Activated CD8-positive, alpha-beta T cell treated with anti-CD3 and anti-CD28 coated beads, Interleukin-2, amount 10 ng/mL, durations not matched to agents 7 days and 5 days (primary cell): Measurements from ENCODE around the gene CDH13. TPM values are rescaled to one million over a fixed set of nuclear protein-coding genes. Genes with fewer than 3 reads are reported as not detected.

Experiments used
- ATAC-seq: fragments of 150-1000 bp; cut with Tn5 transposase; one replicate; pipeline ENCODE4 v1.10.0; 2021; ENCODE audit warnings: moderate library complexity
- CTCF ChIA-PET: fragments of 350-600 bp; sonication (Branson Sonifier 250); formaldehyde crosslinking; loops from one replicate; lab custom pipeline; 2021; ENCODE audit warnings: antibody characterized with exemption; lab: Charles Lee
- POLR2A ChIA-PET: fragments of 350-600 bp; sonication (Branson Sonifier 250); formaldehyde crosslinking; loops from one replicate; lab custom pipeline; 2021; ENCODE audit warnings: antibody characterized with exemption; lab: Charles Lee
- DNase-seq: peaks from one replicate; pipeline ENCODE4 v3.0.0-alpha.2; 2020
- H3K27ac Mint-ChIP-seq: one replicate; pipeline ENCODE4 v1.8.0; 2021; ENCODE audit warnings: mild to moderate bottlenecking, mixed read lengths
- H3K27me3 Mint-ChIP-seq: one replicate; pipeline ENCODE4 v1.8.0; 2021; ENCODE audit warnings: low read depth, mixed read lengths
- H3K36me3 Mint-ChIP-seq: one replicate; pipeline ENCODE4 v1.8.0; 2021; ENCODE audit warnings: low read depth, mixed read lengths
- H3K4me1 Mint-ChIP-seq: one replicate; pipeline ENCODE4 v1.8.0; 2021; ENCODE audit warnings: low read depth, mixed read lengths
- H3K4me3 Mint-ChIP-seq: one replicate; pipeline ENCODE4 v1.8.0; 2021; ENCODE audit warnings: mild to moderate bottlenecking, mixed read lengths
- H3K9me3 Mint-ChIP-seq: one replicate; pipeline ENCODE4 v1.8.0; 2022; ENCODE audit warnings: mixed read lengths; ENCODE audit not compliant: insufficient read depth
- total RNA-seq, 2 experiments: library from RNA; stranded (reverse); gene quantifications; one replicate each; pipeline ENCODE4 v1.2.3, GENCODE V29; 2021

The CDH13 gene
- total RNA-seq, 2 experiments from 2014 or later, result not detected

GRCh38 chr16:82767808-82768207 lies 141.0 kb downstream of the CDH13 start:
- Mint-ChIP-seq H3K27ac (no peak overlapping the region), H3K4me3 (no peak overlapping the region), H3K4me1 (peaks cover 2% of the 10 kb centered on the region), H3K9me3 (no peaks in the 10 kb centered on the region), H3K36me3 (no peaks in the 10 kb centered on the region), H3K27me3 (peaks cover 40% of the 10 kb centered on the region)
- DNase-seq (no peak), ATAC-seq (no peak)
- ChIA-PET CTCF (no interaction called here), POLR2A (no interaction called here)

GRCh38 chr16:82769845-82770244 lies 143.1 kb downstream of the CDH13 start:
- Mint-ChIP-seq H3K9me3 (no peaks in the 10 kb centered on the region), H3K27me3 (peaks cover 30% of the 10 kb centered on the region), H3K36me3 (no peaks in the 10 kb centered on the region), H3K4me3 (no peak overlapping the region), H3K27ac (no peak overlapping the region), H3K4me1 (peaks cover 4% of the 10 kb centered on the region)
- CTCF ChIA-PET, result no interaction called here
- ATAC-seq (no peak), DNase-seq (no peak)
- POLR2A ChIA-PET, result no interaction called here

GRCh38 chr16:82772215-82772614 lies 145.4 kb downstream of the CDH13 start:
- Mint-ChIP-seq H3K4me1 (peaks cover 15% of the 10 kb centered on the region), H3K27ac (no peak overlapping the region), H3K36me3 (no peaks in the 10 kb centered on the region), H3K9me3 (no peaks in the 10 kb centered on the region), H3K4me3 (no peak overlapping the region), H3K27me3 (peaks cover 22% of the 10 kb centered on the region)
- ChIA-PET CTCF (no interaction called here), POLR2A (no interaction called here)
- ATAC-seq (no peak), DNase-seq (no peak)

DNA sequence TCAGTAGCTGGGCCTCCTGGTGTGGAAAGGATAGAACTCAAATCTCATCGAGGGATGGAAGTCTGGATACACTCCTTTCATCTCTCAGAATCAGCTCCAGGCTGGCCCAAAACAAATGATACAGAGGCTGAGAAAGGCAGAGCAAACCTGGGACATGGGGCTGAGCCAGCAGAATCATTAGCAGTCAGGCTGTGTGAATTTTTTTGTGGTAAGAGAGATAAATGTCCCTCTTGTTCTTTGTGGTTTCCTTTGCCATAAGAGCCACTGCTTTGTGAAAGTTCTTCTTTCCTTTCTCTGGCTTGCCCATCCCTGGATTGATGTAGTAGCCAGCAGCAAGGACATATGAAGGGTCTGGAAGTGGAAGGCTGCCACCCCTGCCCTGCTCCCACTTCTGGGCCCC lies 146.2 kb downstream of the CDH13 start:
- ChIA-PET POLR2A (no interaction called here), CTCF (no interaction called here)
- peaks cover 14% of the 10 kb centered on the region for H3K27me3 Mint-ChIP-seq
- H3K36me3 Mint-ChIP-seq, result no peaks in the 10 kb centered on the region
- DNase-seq (no peak), ATAC-seq (no peak)
- no peak overlapping the region for H3K4me3 Mint-ChIP-seq
- no peaks in the 10 kb centered on the region for H3K9me3 Mint-ChIP-seq
- H3K4me1 Mint-ChIP-seq, result peaks cover 15% of the 10 kb centered on the region
- H3K27ac Mint-ChIP-seq, result no peak overlapping the region

- no peaks in the 10 kb centered on the region for H3K36me3 Mint-ChIP-seq
- CTCF ChIA-PET, result no interaction called here
- H3K9me3 Mint-ChIP-seq, result no peaks in the 10 kb centered on the region
- POLR2A ChIA-PET, result no interaction called here
- DNase-seq (no peak), ATAC-seq (no peak)
- no peak overlapping the region for H3K27ac Mint-ChIP-seq
- no peak overlapping the region for H3K4me3 Mint-ChIP-seq
- peaks cover 18% of the 10 kb centered on the region for H3K4me1 Mint-ChIP-seq
- peaks cover 16% of the 10 kb centered on the region for H3K27me3 Mint-ChIP-seq
Measured at GRCh38 chr16:82776470-82777146, 149.8 kb downstream of the CDH13 start.

- H3K36me3 Mint-ChIP-seq, result no peaks in the 10 kb centered on the region
- H3K9me3 Mint-ChIP-seq, result no peaks in the 10 kb centered on the region
- no peak for ATAC-seq
- ChIA-PET POLR2A (no interaction called here), CTCF (no interaction called here)
- H3K27ac Mint-ChIP-seq, result no peak overlapping the region
- no peak for DNase-seq
- H3K4me1 Mint-ChIP-seq, result peaks cover 9% of the 10 kb centered on the region
- no peak overlapping the region for H3K4me3 Mint-ChIP-seq
- H3K27me3 Mint-ChIP-seq, result peaks cover 16% of the 10 kb centered on the region
Measured at GRCh38 chr16:82782715-82783251, 156.0 kb downstream of the CDH13 start.

GRCh38 chr16:82783933-82784572 lies 157.3 kb downstream of the CDH13 start:
- ATAC-seq (no peak), DNase-seq (no peak)
- Mint-ChIP-seq H3K4me3 (no peak overlapping the region), H3K27ac (no peak overlapping the region), H3K27me3 (peaks cover 12% of the 10 kb centered on the region), H3K36me3 (no peaks in the 10 kb centered on the region), H3K4me1 (peaks cover 9% of the 10 kb centered on the region), H3K9me3 (no peaks in the 10 kb centered on the region)
- CTCF ChIA-PET, result interaction anchor here (1.1 kb wide), 1 partner anchor 143 kb away, joined by 4 read pairs; no protein-coding TSS in a partner anchor
- POLR2A ChIA-PET, result no interaction called here

GRCh38 chr16:82784573-82784968 lies 157.8 kb downstream of the CDH13 start:
- Mint-ChIP-seq H3K4me1 (peaks cover 9% of the 10 kb centered on the region), H3K9me3 (no peaks in the 10 kb centered on the region), H3K27me3 (peaks cover 8% of the 10 kb centered on the region), H3K27ac (no peak overlapping the region), H3K4me3 (no peak overlapping the region), H3K36me3 (no peaks in the 10 kb centered on the region)
- ChIA-PET CTCF (interaction anchor here (1.1 kb wide), 1 partner anchor 144 kb away, joined by 4 read pairs; no protein-coding TSS in a partner anchor), POLR2A (no interaction called here)
- ATAC-seq (no peak), DNase-seq (no peak)

DNA sequence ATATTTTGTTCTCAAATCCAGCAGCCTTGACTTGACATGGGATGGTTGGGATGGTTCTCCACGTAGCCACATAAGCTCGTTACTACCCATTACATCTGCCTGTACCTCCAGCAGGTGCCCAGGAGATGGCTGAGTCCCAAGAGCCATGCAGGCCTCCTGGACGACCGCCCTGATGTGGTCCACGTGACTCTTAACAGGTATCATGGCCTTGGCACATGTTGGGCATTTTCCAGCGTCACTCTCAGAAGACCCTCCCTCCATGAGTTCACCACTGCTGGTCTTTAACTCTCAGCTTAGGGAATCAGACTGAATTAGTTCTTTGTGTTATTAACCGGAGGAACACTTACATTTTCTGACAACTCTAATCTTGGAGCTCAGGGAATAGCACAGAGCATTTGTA lies 161.5 kb downstream of the CDH13 start:
- POLR2A ChIA-PET, result no interaction called here
- Mint-ChIP-seq H3K4me1 (peaks cover 1% of the 10 kb centered on the region), H3K9me3 (no peaks in the 10 kb centered on the region), H3K4me3 (no peak overlapping the region), H3K27me3 (peaks cover 4% of the 10 kb centered on the region), H3K27ac (no peak overlapping the region), H3K36me3 (no peaks in the 10 kb centered on the region)
- CTCF ChIA-PET, result no interaction called here
- no peak for ATAC-seq
- DNase-seq, result no peak

- Mint-ChIP-seq H3K9me3 (no peaks in the 10 kb centered on the region), H3K4me3 (no peak overlapping the region), H3K4me1 (peaks cover 1% of the 10 kb centered on the region), H3K36me3 (no peaks in the 10 kb centered on the region), H3K27me3 (peaks cover 4% of the 10 kb centered on the region), H3K27ac (no peak overlapping the region)
- DNase-seq (no peak), ATAC-seq (no peak)
- CTCF ChIA-PET, result no interaction called here
- POLR2A ChIA-PET, result no interaction called here
Measured at GRCh38 chr16:82788919-82789318, 162.2 kb downstream of the CDH13 start.

DNA sequence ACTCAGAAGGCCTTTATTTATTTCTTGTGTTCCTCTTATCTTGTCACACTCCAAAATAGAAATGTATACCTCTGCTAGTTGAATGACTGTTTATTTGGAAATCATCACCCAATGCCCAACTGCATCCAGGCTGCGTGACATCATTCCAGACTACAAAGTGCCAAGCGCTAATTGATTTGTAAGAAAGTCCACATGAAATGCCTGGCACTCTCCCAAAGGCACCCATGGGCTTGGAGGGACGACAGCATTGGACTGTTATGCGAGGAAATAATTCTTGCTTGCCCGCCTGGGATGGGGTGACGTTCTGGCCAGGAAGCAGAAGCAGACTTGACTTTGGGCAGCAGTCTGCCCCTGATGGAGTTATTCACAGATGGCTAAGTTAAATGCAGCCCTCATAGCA lies 165.9 kb downstream of the CDH13 start:
- ChIA-PET POLR2A (no interaction called here), CTCF (no interaction called here)
- DNase-seq, result no peak
- Mint-ChIP-seq H3K27me3 (peaks cover 3% of the 10 kb centered on the region), H3K4me3 (no peak overlapping the region), H3K36me3 (no peaks in the 10 kb centered on the region), H3K4me1 (no peaks in the 10 kb centered on the region), H3K9me3 (no peaks in the 10 kb centered on the region), H3K27ac (no peak overlapping the region)
- ATAC-seq, result no peak

- Mint-ChIP-seq H3K9me3 (no peaks in the 10 kb centered on the region), H3K27ac (no peak overlapping the region), H3K27me3 (peaks cover 3% of the 10 kb centered on the region), H3K36me3 (no peaks in the 10 kb centered on the region), H3K4me1 (no peaks in the 10 kb centered on the region), H3K4me3 (no peak overlapping the region)
- ATAC-seq (no peak), DNase-seq (no peak)
- ChIA-PET CTCF (no interaction called here), POLR2A (no interaction called here)
Measured at GRCh38 chr16:82793528-82794245, 166.9 kb downstream of the CDH13 start.
